Gastrocnemius medialis (tissue), 4 donors: ENCODE data around the gene MAML3. TPM values are rescaled to one million over a fixed set of nuclear protein-coding genes. Genes with fewer than 3 reads are reported as not detected.
A peak's percentile ranks its signal among the peaks of the same experiment; 100 is the strongest.

Experiments used
- ATAC-seq, 2 donors: fragments of 150-250 bp; one replicate each; pipeline ENCODE4 v1.9.1; 2016
- DNase-seq, 2 donors: peaks; one replicate each; pipeline ENCODE4 v3.0.0-alpha.2; 2019
- H3K27ac ChIP-seq, 4 donors: fragments of 200-600 bp; sonication (generic); 1 replicate in 1 of 4; 2 replicates in 3 of 4; pipeline ENCODE4 v1.5.1; 2016 to 2018; ENCODE audit warnings: mild to moderate bottlenecking in 2 of 4, moderate library complexity in 1 of 4
- H3K27me3 ChIP-seq, 3 donors: fragments of 200-600 bp; sonication (generic) in 2 of 3; 1 replicate in 1 of 3; 2 replicates in 2 of 3; pipeline versions ENCODE4 v1.5.1 to v1.6.0; 2016 to 2019; ENCODE audit warnings: mild to moderate bottlenecking in 1 of 3, moderate library complexity in 1 of 3
- H3K36me3 ChIP-seq, 2 donors: fragments of 200-600 bp; sonication (generic) in 1 of 2; one replicate each; pipeline ENCODE4 v1.5.1; 2017 to 2018
- H3K4me1 ChIP-seq, 2 donors: fragments of 200-600 bp; sonication (generic) in 1 of 2; one replicate each; pipeline ENCODE4 v1.5.1; 2016 to 2017; ENCODE audit warnings: mild to moderate bottlenecking in 2 of 2
- H3K4me3 ChIP-seq, 4 donors: fragments of 200-600 bp; sonication (generic) in 3 of 4; 1 replicate in 1 of 4; 2 replicates in 3 of 4; pipeline ENCODE4 v1.5.1; 2016 to 2019; ENCODE audit warnings: mild to moderate bottlenecking in 2 of 4
- H3K9me3 ChIP-seq, 3 donors: fragments of 200-600 bp; sonication (generic) in 2 of 3; 1 replicate in 1 of 3; 2 replicates in 2 of 3; pipeline ENCODE4 v1.5.1; 2016 to 2019
- POLR2A ChIP-seq, 2 donors: fragments of 450-650 bp; IDR thresholded peaks; one replicate each; pipeline ENCODE4 v1.6.1; 2017; ENCODE audit warnings: antibody characterized with exemption in 2 of 2, mild to moderate bottlenecking in 2 of 2, moderate library complexity in 2 of 2
- in situ Hi-C, 4 donors: fragments of 200-750 bp; cut with MboI; loops; one replicate each; pipeline versions ENCODE4 v1.15.0 to v1.8.0; 2017; ENCODE audit warnings: low sequenced_read_pairs in 4 of 4
- intact Hi-C: fragments of 100-400 bp; cut with DNase I; formaldehyde crosslinking; loops from one replicate; pipeline ENCODE4 v1.15.1; 2023; ENCODE audit warnings: low total_unique reads
- total RNA-seq, 4 donors: library from RNA; depleted of rRNA; stranded (reverse); fragments of >200 nt; gene quantifications; one replicate each; pipeline versions ENCODE4 v1.1.0 to v1.2.3, GENCODE V29; 2016
- TF ChIP-seq, protein P1 (sequence below), 5 experiments: fragments of 450-650 bp in 3 of 5; fragments of 200-600 bp in 2 of 5; sonication (generic) in 2 of 5; IDR thresholded peaks in 4 of 5; conservative IDR thresholded peaks in 1 of 5; 1 replicate in 4 of 5; 2 replicates in 1 of 5; pipeline ENCODE4 v1.5.1; 2016 to 2019; ENCODE audit warnings: antibody characterized with exemption in 5 of 5, mild to moderate bottlenecking in 3 of 5, moderate library complexity in 3 of 5

The MAML3 gene
- total RNA-seq, 4 donors from 2014 or later, result 0.98 to 1.5 (median 1.4) TPM

DNA sequence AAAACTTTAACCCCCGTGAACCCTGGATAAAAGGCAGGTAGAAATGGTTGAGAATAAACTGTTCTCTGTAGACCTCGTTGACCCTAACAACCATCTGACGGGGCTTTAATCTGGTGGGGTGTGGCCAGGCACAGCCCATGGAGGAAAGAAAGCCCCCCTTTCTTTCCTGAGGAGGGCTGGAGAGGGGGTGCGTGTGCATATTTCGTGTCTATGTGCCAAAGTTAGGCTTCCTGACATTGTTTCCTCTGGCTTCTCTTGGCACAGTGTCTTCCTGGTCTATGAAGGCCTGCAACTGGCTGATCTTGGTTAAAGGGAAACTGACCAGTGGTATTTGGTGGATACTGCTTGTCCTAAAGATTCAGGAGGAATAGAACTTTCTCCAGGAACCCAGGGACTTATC lies 391.3 kb downstream of the MAML3 start:
- ATAC-seq, result peak in 1 of 2 donors; percentile 35
- Histone ChIP-seq H3K9me3 (no peaks in the 10 kb centered on the region), H3K27me3 (no peaks in the 10 kb centered on the region), H3K4me3 (peak overlapping the region in 2 of 4 donors; percentile 6 to 31), H3K27ac (peak overlapping the region; percentile 76 to 85 (median 82)), H3K36me3 (no peaks in the 10 kb centered on the region), H3K4me1 (peaks cover 56 to 59% of the 10 kb centered on the region in 2 donors)
- in situ Hi-C loops, result no loop called here
- intact Hi-C loops, result loop anchor here (1.0 to 2.0 kb wide), 2 partner anchors 22 to 54 kb away; no protein-coding TSS in a partner anchor
- no peak for TF ChIP-seq POLR2A (IDR thresholded peaks at IDR 0.05)
- TF ChIP-seq, protein P1, sequence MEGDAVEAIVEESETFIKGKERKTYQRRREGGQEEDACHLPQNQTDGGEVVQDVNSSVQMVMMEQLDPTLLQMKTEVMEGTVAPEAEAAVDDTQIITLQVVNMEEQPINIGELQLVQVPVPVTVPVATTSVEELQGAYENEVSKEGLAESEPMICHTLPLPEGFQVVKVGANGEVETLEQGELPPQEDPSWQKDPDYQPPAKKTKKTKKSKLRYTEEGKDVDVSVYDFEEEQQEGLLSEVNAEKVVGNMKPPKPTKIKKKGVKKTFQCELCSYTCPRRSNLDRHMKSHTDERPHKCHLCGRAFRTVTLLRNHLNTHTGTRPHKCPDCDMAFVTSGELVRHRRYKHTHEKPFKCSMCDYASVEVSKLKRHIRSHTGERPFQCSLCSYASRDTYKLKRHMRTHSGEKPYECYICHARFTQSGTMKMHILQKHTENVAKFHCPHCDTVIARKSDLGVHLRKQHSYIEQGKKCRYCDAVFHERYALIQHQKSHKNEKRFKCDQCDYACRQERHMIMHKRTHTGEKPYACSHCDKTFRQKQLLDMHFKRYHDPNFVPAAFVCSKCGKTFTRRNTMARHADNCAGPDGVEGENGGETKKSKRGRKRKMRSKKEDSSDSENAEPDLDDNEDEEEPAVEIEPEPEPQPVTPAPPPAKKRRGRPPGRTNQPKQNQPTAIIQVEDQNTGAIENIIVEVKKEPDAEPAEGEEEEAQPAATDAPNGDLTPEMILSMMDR (IDR thresholded peaks at IDR 0.05 in 4 of 5, conservative IDR thresholded peaks at IDR 0.05 in 1 of 5), result no peak
- no peak for DNase-seq

DNA sequence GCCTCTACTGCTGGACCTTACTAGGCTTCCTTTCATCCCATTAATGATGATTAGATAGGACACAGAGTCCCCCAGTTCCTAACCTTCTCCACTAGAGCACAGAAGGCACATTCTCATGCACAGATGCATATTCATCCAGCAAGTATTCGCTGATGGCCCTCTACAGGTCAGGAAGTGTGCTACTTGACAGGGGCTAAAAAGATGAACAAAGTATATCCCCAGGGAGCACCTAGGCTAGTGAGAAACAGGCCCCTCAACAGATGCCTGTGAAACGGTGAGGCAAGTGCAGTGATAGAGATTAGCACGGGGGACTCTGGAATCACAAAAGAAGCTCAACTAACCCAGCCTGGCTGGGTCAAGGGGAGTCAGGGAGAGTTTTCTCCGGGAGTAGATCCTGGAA lies 392.5 kb downstream of the MAML3 start:
- no peaks in the 10 kb centered on the region for H3K36me3 ChIP-seq
- H3K9me3 ChIP-seq, result no peaks in the 10 kb centered on the region
- in situ Hi-C loops, result no loop called here
- ATAC-seq (no peak), DNase-seq (no peak)
- intact Hi-C loops, result no loop called here
- no peak overlapping the region for H3K4me3 ChIP-seq
- peaks cover 45 to 55% of the 10 kb centered on the region in 2 donors for H3K4me1 ChIP-seq
- no peaks in the 10 kb centered on the region for H3K27me3 ChIP-seq
- TF ChIP-seq, protein P1 (IDR thresholded peaks at IDR 0.05 in 4 of 5, conservative IDR thresholded peaks at IDR 0.05 in 1 of 5), result peak in 3 of 5 experiments; percentile 9 to 30 (median 20)
- TF ChIP-seq POLR2A (IDR thresholded peaks at IDR 0.05), result no peak
- peak overlapping the region in 1 of 4 donors; percentile 80 for H3K27ac ChIP-seq

DNA sequence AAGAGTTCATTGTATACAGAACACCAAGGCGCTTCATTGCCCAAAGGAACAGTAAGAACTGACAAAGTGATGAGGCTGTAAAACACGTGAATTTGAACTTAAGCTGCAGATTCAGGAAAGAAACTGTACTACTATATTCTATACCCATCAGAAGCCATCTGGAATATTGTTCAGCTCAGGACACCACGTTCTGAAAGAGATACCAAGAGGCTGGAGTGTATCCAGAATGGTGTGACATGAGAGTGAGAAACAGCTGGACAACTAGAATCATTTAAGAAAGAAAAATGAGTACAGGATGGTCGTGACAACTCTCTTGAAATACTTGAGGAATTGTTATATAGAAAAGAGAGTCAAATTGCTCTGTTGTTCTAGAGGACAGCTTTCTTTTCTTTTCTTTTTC lies 393.4 kb downstream of the MAML3 start:
- DNase-seq, result no peak
- intact Hi-C loops, result no loop called here
- no peak for TF ChIP-seq POLR2A (IDR thresholded peaks at IDR 0.05)
- TF ChIP-seq, protein P1 (IDR thresholded peaks at IDR 0.05 in 4 of 5, conservative IDR thresholded peaks at IDR 0.05 in 1 of 5), result no peak

DNA sequence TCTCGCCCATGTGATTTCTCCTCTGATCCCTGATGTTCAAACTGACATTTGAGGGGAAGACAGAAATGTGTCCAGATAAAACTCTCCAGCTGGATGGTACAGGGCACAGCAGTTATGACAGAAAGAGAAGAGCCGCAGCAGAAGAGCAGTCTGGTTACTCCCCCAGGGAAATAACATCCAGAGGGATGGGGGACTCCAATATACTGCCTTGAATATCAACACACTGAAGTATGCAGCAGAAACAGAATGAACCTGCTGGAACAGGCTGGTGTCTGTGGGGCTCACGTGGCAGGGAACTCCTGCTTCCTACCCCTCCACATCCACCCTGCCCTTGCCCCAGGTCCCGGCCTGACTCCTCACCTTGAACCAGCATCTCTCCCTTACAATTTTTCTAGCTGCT lies 394.9 kb downstream of the MAML3 start:
- H3K27ac ChIP-seq, result no peak overlapping the region
- TF ChIP-seq, protein P1 (IDR thresholded peaks at IDR 0.05 in 4 of 5, conservative IDR thresholded peaks at IDR 0.05 in 1 of 5), result no peak
- TF ChIP-seq POLR2A (IDR thresholded peaks at IDR 0.05), result no peak
- no peaks in the 10 kb centered on the region for H3K9me3 ChIP-seq
- H3K4me3 ChIP-seq, result no peak overlapping the region
- ATAC-seq, result no peak
- H3K27me3 ChIP-seq, result no peaks in the 10 kb centered on the region
- peaks cover 39 to 43% of the 10 kb centered on the region in 2 donors for H3K4me1 ChIP-seq
- no peak for DNase-seq
- H3K36me3 ChIP-seq, result no peaks in the 10 kb centered on the region
- intact Hi-C loops, result no loop called here
- in situ Hi-C loops, result no loop called here

More for the DNA sequence above, 393.4 kb downstream of the MAML3 start:
- ATAC-seq, result peak; percentile 31 to 77
- no peaks in the 10 kb centered on the region for H3K9me3 ChIP-seq
- H3K4me1 ChIP-seq, result peaks cover 45 to 55% of the 10 kb centered on the region in 2 donors
- in situ Hi-C loops, result no loop called here
- H3K4me3 ChIP-seq, result no peak overlapping the region
- H3K27me3 ChIP-seq, result no peaks in the 10 kb centered on the region
- no peaks in the 10 kb centered on the region for H3K36me3 ChIP-seq
- peak overlapping the region in 1 of 4 donors; percentile 21 for H3K27ac ChIP-seq
